IPS DF 6.9 (cell line): Measurements from ENCODE around the gene PIEZO1.

ENCODE experiments used
- DNase-seq: peaks from one replicate; pipeline ENCODE4 v3.0.0-alpha.2; 2013; ENCODE audit warnings: low read depth, low spot score
- H3K27ac ChIP-seq: one replicate; pipeline ENCODE4 v1.5.1; 2013; ENCODE audit warnings: low read length, control low read depth
- H3K27me3 ChIP-seq: 2 replicates; pipeline ENCODE4 v1.6.1; 2013; ENCODE audit warnings: mild to moderate bottlenecking, low read length; ENCODE audit not compliant: control insufficient read depth, insufficient read depth
- H3K36me3 ChIP-seq: 2 replicates; pipeline ENCODE4 v1.6.1; 2013; ENCODE audit warnings: low read length; ENCODE audit not compliant: control insufficient read depth, insufficient read depth
- H3K4me1 ChIP-seq: 2 replicates; pipeline ENCODE4 v1.6.1; 2013; ENCODE audit warnings: low read length; ENCODE audit not compliant: control insufficient read depth, insufficient read depth
- H3K4me3 ChIP-seq: 2 replicates; pipeline ENCODE4 v1.5.1; 2013; ENCODE audit warnings: mild to moderate bottlenecking, low read length
- H3K9me3 ChIP-seq: 2 replicates; pipeline ENCODE4 v1.6.1; 2013; ENCODE audit warnings: low read length, inconsistent platforms; ENCODE audit not compliant: control insufficient read depth, insufficient read depth
- WGBS: extraction: QIAGEN DNeasy Blood & Tissue Kit; methylation state at CpG from one replicate; pipeline ENCODE4 v1.1.7; 2013; ENCODE audit warnings: mixed read lengths, missing lambda C conversion rate; ENCODE audit not compliant: insufficient read length, insufficient coverage; 5-methylcytosine and 5-hydroxymethylcytosine counted together

PIEZO1 gene

GRCh38 chr16:88732961-88733294 lies 52.1 kb downstream of the PIEZO1 start:
- Histone ChIP-seq H3K27me3 (no peaks in the 10 kb centered on the region), H3K36me3 (peaks cover 20% of the 10 kb centered on the region), H3K27ac (no peak overlapping the region), H3K9me3 (no peaks in the 10 kb centered on the region), H3K4me1 (no peaks in the 10 kb centered on the region; the same call in 1 of the 2 replicates), H3K4me3 (no peak overlapping the region)
- WGBS: no CpG with 5 or more reads among the region's 13 CpGs
- no peak for DNase-seq

DNA sequence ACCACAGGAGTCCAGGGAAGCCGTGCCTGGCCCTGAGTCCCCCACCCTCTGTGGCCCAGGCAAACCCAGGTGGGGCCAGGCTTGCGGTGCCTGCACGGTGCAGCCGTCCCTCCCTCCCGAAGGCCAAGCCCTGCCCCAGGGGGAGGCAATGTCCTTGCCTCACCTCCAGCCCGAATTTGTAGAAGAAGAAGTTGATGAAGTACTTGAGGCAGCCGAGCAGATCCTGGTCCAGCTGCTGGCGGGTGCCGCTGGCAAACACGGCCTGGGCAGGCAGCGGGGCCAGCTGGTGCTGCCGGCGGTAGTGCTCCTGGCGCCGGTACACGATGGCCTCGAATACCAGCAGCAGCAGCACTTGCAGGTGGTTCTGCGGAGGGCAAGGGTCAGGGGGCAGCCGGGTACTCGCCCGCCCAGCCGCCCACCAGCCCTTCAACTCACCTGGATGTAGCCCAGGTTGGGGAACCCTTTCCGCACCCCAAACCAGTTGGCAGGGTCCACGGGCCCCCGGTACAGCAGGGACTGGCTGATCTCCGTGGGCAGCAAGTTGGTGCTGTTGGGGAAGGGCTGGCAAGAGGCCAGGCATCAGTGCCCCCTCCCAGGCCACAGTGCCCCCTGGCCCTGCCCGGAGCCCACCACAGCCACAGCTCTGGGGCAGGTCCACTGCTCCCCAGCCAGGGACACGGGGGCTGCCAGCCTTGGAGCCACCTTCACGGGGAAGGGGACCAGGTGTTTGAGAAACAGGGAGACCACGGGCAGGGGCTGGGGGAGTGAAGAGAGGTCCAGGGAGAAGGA lies 52.7 kb downstream of the PIEZO1 start:
- Histone ChIP-seq H3K27me3 (no peaks in the 10 kb centered on the region), H3K27ac (no peak overlapping the region), H3K9me3 (no peaks in the 10 kb centered on the region), H3K4me1 (no peaks in the 10 kb centered on the region), H3K4me3 (no peak overlapping the region), H3K36me3 (peaks cover 22% of the 10 kb centered on the region)
- WGBS: no CpG with 5 or more reads among the region's 30 CpGs
- no peak for DNase-seq

GRCh38 chr16:88731699-88732098 lies 53.3 kb downstream of the PIEZO1 start:
- Histone ChIP-seq H3K36me3 (peaks cover 27% of the 10 kb centered on the region), H3K27me3 (no peaks in the 10 kb centered on the region), H3K4me1 (no peaks in the 10 kb centered on the region), H3K4me3 (no peak overlapping the region), H3K9me3 (no peaks in the 10 kb centered on the region), H3K27ac (no peak overlapping the region)
- WGBS: no CpG with 5 or more reads among the region's 15 CpGs
- no peak for DNase-seq

- H3K36me3 ChIP-seq: peaks cover 29% of the 10 kb centered on the region
- H3K4me3 ChIP-seq: no peak overlapping the region
- no peak for DNase-seq
- no CpG with 5 or more reads among the region's 34 CpGs for WGBS
- no peaks in the 10 kb centered on the region for H3K4me1 ChIP-seq
- H3K9me3 ChIP-seq: no peaks in the 10 kb centered on the region
- no peaks in the 10 kb centered on the region for H3K27me3 ChIP-seq
- H3K27ac ChIP-seq: no peak overlapping the region
These were observed 54.1 kb downstream of the PIEZO1 start for GRCh38 chr16:88730632-88731607.

DNA sequence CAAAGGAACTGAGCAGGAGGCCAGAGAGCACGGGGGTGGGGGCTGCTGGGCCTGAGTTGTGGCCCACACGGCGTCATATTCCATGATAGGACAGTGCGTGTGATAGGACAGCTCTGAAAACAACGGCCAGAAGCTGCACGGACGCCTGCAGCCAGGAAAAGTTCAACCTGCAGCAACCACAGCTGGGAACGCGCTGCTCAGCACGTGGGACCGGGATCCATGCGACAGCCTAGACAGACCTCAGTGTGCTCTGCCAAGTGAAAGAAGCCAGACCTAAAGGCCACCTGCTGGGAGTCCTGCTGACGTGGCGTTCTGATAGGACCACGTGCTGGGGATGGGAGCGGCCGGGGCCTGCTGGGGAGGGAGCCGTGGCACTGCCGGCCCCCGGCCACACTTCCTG lies 57.1 kb downstream of the PIEZO1 start:
- no peak overlapping the region for H3K4me3 ChIP-seq
- no peaks in the 10 kb centered on the region for H3K4me1 ChIP-seq
- H3K27me3 ChIP-seq: no peaks in the 10 kb centered on the region
- H3K36me3 ChIP-seq: peaks cover 18% of the 10 kb centered on the region
- DNase-seq: no peak
- no peak overlapping the region for H3K27ac ChIP-seq
- no CpG with 5 or more reads among the region's 20 CpGs for WGBS
- no peaks in the 10 kb centered on the region for H3K9me3 ChIP-seq

DNA sequence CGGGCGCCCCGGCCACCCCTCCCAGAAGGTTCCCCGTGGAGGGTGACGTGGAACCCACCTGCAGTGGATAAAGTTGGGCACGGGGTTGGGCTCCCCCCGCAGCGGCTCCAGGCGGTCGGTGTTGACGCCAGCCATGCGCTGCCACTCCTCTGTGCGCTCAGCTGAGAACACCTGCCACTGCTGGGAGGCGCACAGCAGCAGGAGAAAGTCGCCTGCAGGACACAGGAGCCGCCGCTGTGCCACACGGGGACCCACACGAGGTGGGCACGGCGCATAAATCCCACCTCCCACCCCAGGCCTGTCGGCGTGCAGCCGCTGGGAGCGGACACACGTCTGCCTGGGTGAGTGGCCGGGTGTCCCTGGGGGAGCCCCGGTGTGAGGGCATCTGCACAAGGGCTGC lies 58.0 kb downstream of the PIEZO1 start:
- H3K9me3 ChIP-seq: no peaks in the 10 kb centered on the region
- H3K4me1 ChIP-seq: no peaks in the 10 kb centered on the region
- peaks cover 21% of the 10 kb centered on the region for H3K36me3 ChIP-seq
- no CpG with 5 or more reads among the region's 28 CpGs for WGBS
- H3K27me3 ChIP-seq: no peaks in the 10 kb centered on the region
- no peak overlapping the region for H3K4me3 ChIP-seq
- H3K27ac ChIP-seq: no peak overlapping the region
- DNase-seq: no peak

GRCh38 chr16:88726408-88726749 lies 58.6 kb downstream of the PIEZO1 start:
- Histone ChIP-seq H3K27me3 (no peaks in the 10 kb centered on the region), H3K36me3 (peaks cover 23% of the 10 kb centered on the region), H3K4me1 (no peaks in the 10 kb centered on the region), H3K27ac (no peak overlapping the region), H3K9me3 (no peaks in the 10 kb centered on the region), H3K4me3 (no peak overlapping the region)
- DNase-seq: no peak
- WGBS: no CpG with 5 or more reads among the region's 17 CpGs

DNA sequence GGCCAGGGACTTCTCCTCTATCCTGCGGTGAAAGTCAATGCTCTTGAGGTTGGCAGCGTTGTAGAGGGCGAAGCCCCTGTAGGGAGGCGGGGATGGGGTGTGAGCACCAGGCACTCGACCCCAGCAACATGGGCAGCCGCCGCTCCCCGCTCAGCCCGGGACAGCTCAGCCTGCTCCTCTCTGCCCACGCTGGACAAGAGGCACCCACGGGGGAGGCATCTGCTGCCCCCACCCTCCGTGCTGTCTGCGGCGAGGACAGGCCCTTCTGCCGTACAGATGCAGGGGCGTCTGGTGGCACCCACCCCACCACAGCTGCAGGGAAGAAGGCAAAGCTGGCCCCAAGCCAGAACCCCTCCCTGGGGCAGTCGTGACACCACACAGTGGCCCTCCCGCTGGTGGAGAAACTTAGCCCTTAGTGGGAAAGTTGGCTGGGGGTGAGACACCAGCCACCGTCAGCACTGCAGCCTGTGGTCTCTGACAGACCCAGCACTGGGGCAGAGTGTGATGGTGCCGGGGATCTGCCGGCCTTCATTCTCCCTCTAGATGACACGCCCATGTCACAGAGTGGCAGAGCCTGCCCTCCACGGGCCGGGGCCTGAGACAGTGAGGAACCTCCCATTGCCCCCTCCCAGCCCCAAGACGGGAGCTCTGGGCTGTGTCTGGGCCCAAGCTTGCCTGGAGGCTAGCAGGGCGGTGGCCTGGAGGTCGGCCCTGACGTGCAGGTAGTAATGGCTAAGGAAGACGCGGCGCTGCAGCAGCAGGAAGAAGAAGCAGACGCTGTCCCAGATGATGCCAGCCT lies 59.2 kb downstream of the PIEZO1 start:
- no peak for DNase-seq
- Histone ChIP-seq H3K36me3 (peaks cover 26% of the 10 kb centered on the region), H3K27me3 (no peaks in the 10 kb centered on the region), H3K4me3 (no peak overlapping the region), H3K9me3 (no peaks in the 10 kb centered on the region), H3K4me1 (no peaks in the 10 kb centered on the region), H3K27ac (no peak overlapping the region)
- WGBS: no CpG with 5 or more reads among the region's 32 CpGs

GRCh38 chr16:88724855-88725555 lies 60.0 kb downstream of the PIEZO1 start:
- no peaks in the 10 kb centered on the region for H3K27me3 ChIP-seq
- no peaks in the 10 kb centered on the region for H3K9me3 ChIP-seq
- H3K27ac ChIP-seq: no peak overlapping the region
- no peak for DNase-seq
- WGBS: no CpG with 5 or more reads among the region's 31 CpGs
- peaks cover 26% of the 10 kb centered on the region for H3K36me3 ChIP-seq
- H3K4me1 ChIP-seq: no peaks in the 10 kb centered on the region
- H3K4me3 ChIP-seq: no peak overlapping the region

DNA sequence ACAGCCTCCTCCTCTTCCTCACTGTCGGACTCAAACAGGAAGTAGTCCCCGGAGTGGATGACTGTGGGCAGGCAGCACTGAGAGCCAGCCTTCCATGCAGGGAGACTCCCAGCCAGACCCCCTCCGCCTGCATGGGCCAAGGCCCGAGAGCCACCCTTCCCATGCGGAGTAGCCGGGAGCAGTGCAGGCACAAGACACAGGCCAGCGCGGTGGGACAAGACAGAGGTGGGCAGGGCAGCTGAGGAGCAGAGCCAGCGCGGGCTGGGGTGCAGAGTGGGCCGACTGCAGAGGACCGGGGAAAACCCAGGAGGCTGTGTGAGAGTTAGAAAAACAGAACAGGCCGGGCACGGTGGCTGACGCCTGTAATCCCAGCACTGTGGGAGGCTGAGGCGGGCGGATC lies 61.1 kb downstream of the PIEZO1 start:
- peaks cover 26% of the 10 kb centered on the region for H3K36me3 ChIP-seq

More for the DNA sequence above, 61.1 kb downstream of the PIEZO1 start:
- Histone ChIP-seq H3K9me3 (no peaks in the 10 kb centered on the region), H3K4me1 (no peaks in the 10 kb centered on the region), H3K27ac (no peak overlapping the region), H3K4me3 (no peak overlapping the region), H3K27me3 (no peaks in the 10 kb centered on the region)
- no peak for DNase-seq
- WGBS: no CpG with 5 or more reads among the region's 17 CpGs
